Osteoblast (primary cell): Measurements from ENCODE around the gene DCTN2. TPM values are rescaled to one million over a fixed set of nuclear protein-coding genes. Genes with fewer than 3 reads are reported as not detected.

Source experiments
- DNase-seq: peaks from one replicate; pipeline ENCODE4 v3.0.0; 2011; ENCODE audit warnings: low spot score, mixed read lengths; ENCODE audit not compliant: insufficient read length; ENCODE audit errors: missing footprints
- H2AFZ ChIP-seq: 2 replicates; pipeline ENCODE4 v1.6.0; 2011; ENCODE audit warnings: mild to moderate bottlenecking, low read length
- H3K27ac ChIP-seq: 2 replicates; pipeline ENCODE4 v1.5.1; 2011; ENCODE audit warnings: mild to moderate bottlenecking, low read depth, low read length, moderate library complexity
- H3K27me3 ChIP-seq: 2 replicates; pipeline ENCODE4 v1.6.0; 2012; ENCODE audit warnings: mild to moderate bottlenecking, control low read depth, inconsistent platforms, low read length, moderate library complexity; ENCODE audit not compliant: insufficient read depth
- H3K36me3 ChIP-seq: 2 replicates; pipeline ENCODE4 v1.5.1; 2011; ENCODE audit warnings: mild to moderate bottlenecking, low read length, control low read depth, moderate library complexity; ENCODE audit not compliant: insufficient read depth
- H3K4me1 ChIP-seq: 2 replicates; pipeline ENCODE4 v1.5.1; 2011; ENCODE audit warnings: mild to moderate bottlenecking, low read length, control low read depth, moderate library complexity; ENCODE audit not compliant: insufficient read depth
- H3K4me2 ChIP-seq: 2 replicates; pipeline ENCODE4 v1.6.0; 2011; ENCODE audit warnings: mild to moderate bottlenecking, low read length; ENCODE audit not compliant: insufficient read depth
- H3K4me3 ChIP-seq: fragments of 200-600 bp; sonication (generic); 3 replicates; pipeline ENCODE4 v1.5.1; 2012; ENCODE audit warnings: mild to moderate bottlenecking, low read length, inconsistent platforms; ENCODE audit not compliant: insufficient read depth
- H3K79me2 ChIP-seq: 2 replicates; pipeline ENCODE4 v1.6.0; 2012; ENCODE audit warnings: mild to moderate bottlenecking, low read length, control low read depth, inconsistent platforms; ENCODE audit not compliant: insufficient read depth
- H3K9me3 ChIP-seq: 2 replicates; pipeline ENCODE4 v1.5.1; 2011; ENCODE audit warnings: low read depth, low read length, control low read depth
- H4K20me1 ChIP-seq: 2 replicates; pipeline ENCODE4 v1.6.0; 2012; ENCODE audit warnings: mild to moderate bottlenecking, low read length, control low read depth; ENCODE audit not compliant: insufficient read depth
- CTCF ChIP-seq: IDR thresholded peaks from 2 replicates; pipeline ENCODE4 v1.5.1; 2011; ENCODE audit warnings: mild to moderate bottlenecking, low read depth, low read length, moderate library complexity; ENCODE audit errors: extremely low read depth
- small RNA-seq: library from RNA; depleted of rRNA; stranded (forward); fragments of <200 nt; gene quantifications from one replicate; pipeline ENCODE3, GENCODE V24; 2012
- total RNA-seq: library from RNA; depleted of rRNA; stranded (reverse); fragments of >200 nt; gene quantifications from 2 replicates; pipeline ENCODE4 v1.2.3, GENCODE V29; 2012

Gene DCTN2
- total RNA-seq, 1 donor: 123 TPM

- H3K4me2 ChIP-seq: peak overlapping the region; percentile 87
- peaks cover 9% of the 10 kb centered on the region for H3K4me1 ChIP-seq
- DNase-seq: peak; percentile 73
- H3K9me3 ChIP-seq: no peaks in the 10 kb centered on the region
- TF ChIP-seq CTCF: no peak
- H3K27ac ChIP-seq: no peak overlapping the region
- H2AFZ ChIP-seq: peak overlapping the region; percentile 90
- H4K20me1 ChIP-seq: peaks cover 7% of the 10 kb centered on the region
- H3K79me2 ChIP-seq: peaks cover 36% of the 10 kb centered on the region
- peaks cover 27% of the 10 kb centered on the region for H3K36me3 ChIP-seq
- H3K4me3 ChIP-seq: peak overlapping the region; percentile 94
- no peaks in the 10 kb centered on the region for H3K27me3 ChIP-seq
Observed at GRCh38 chr12:57487055-57487596, 59.9 kb downstream of the DCTN2 start.

DNA sequence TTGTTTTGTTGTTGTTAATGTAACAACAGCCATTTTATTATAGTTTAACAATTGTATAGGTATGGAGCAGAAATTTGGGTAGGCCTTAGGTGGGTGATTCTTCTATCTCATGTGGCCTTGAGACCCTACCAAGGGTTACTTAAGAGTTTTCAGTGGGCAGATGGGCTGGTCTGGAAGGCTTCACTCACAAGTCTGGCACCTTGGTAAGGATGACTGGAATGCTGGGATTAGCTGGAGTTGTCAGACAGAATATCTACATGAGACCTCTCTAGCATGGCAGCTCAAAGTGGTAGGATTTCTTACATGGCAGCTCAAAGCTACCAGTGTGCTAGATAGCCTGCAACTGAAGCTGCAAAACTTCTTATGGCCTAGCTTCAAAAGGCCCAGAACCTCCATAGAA lies 61.3 kb downstream of the DCTN2 start:
- Histone ChIP-seq H3K79me2 (peaks cover 27% of the 10 kb centered on the region), H3K4me2 (no peak overlapping the region), H3K4me1 (peaks cover 9% of the 10 kb centered on the region), H4K20me1 (peaks cover 7% of the 10 kb centered on the region), H3K9me3 (no peaks in the 10 kb centered on the region), H3K36me3 (peaks cover 15% of the 10 kb centered on the region), H3K27me3 (peaks cover 12% of the 10 kb centered on the region), H2AFZ (no peak overlapping the region), H3K4me3 (no peak overlapping the region), H3K27ac (no peak overlapping the region)
- no peak for DNase-seq
- TF ChIP-seq CTCF: no peak

DNA sequence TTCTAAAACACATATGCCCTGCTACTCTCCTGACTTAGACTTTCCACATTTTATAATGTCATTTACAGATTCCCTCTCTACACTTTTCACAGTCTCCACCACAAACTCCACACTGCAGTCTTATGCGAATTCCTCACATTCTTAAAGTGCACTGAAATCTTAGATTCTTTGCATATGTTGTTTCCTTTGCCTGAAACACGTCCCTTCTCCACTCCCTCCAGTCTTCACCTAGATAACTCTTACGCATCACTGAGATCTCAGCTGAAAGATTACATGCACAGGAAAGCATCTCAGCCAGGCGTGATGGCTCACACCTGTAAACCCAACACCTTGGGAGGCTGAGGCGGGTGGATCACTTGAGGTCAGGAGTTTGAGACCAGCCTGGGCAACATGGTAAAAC lies 63.5 kb downstream of the DCTN2 start:
- Histone ChIP-seq H3K4me2 (no peak overlapping the region), H3K79me2 (peaks cover 6% of the 10 kb centered on the region), H3K9me3 (no peaks in the 10 kb centered on the region), H4K20me1 (no peaks in the 10 kb centered on the region), H3K27me3 (peaks cover 27% of the 10 kb centered on the region), H3K36me3 (no peaks in the 10 kb centered on the region), H2AFZ (no peak overlapping the region), H3K4me1 (no peaks in the 10 kb centered on the region), H3K4me3 (no peak overlapping the region), H3K27ac (no peak overlapping the region)
- no peak for DNase-seq
- no peak for TF ChIP-seq CTCF

DNA sequence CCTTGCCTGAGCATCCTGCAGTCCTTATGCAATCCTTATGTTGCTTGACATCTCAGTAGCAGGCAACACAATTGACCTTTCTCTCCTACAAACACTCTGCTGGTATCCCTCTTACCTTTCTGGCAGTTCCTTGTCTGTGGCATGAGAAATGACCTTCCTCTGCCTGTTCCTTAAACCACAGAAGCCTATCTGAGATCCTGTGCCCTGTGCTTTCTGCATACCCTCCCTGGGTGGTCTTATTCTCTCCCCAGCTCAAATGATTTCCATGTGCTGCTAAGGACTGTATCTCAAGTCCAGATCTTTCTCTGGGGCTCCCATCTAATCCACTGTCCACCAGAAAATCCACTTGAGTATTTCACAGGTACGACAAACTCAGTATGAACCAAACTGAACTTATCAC lies 65.3 kb downstream of the DCTN2 start:
- Histone ChIP-seq H3K79me2 (no peaks in the 10 kb centered on the region), H3K4me2 (no peak overlapping the region), H2AFZ (no peak overlapping the region), H3K4me3 (no peak overlapping the region), H3K4me1 (no peaks in the 10 kb centered on the region), H3K27ac (no peak overlapping the region), H3K27me3 (peaks cover 41% of the 10 kb centered on the region), H3K9me3 (no peaks in the 10 kb centered on the region), H3K36me3 (no peaks in the 10 kb centered on the region), H4K20me1 (no peaks in the 10 kb centered on the region)
- no peak for DNase-seq
- no peak for TF ChIP-seq CTCF

Small RNAs within 50 kb of the gene (small RNA-seq; reads per million reads assigned to genes)
- not detected for gene MIR616

Other genes starting within 250 kb of the DCTN2 start
- gene R3HDM2, start 116.1 kb downstream of the DCTN2 start, total RNA-seq: 23.2 and 25.0 TPM in 2 replicates
- gene INHBC, start 112.4 kb downstream of the DCTN2 start, total RNA-seq: not detected in 2 replicates
- gene INHBE, start 91.9 kb downstream of the DCTN2 start, total RNA-seq: 0.88 and 3.3 TPM in 2 replicates
- 0.29 and 0.36 TPM in 2 replicates for gene GLI1, start 87.4 kb downstream of the DCTN2 start, total RNA-seq
- gene ARHGAP9, start 67.3 kb downstream of the DCTN2 start, total RNA-seq: 0.29 and 0.36 TPM in 2 replicates
- gene MARS1, start 59.1 kb downstream of the DCTN2 start, total RNA-seq: 171 and 187 TPM in 2 replicates
- gene DDIT3, start 26.7 kb downstream of the DCTN2 start, total RNA-seq: 118 and 136 TPM in 2 replicates
- gene MBD6, start 24.4 kb downstream of the DCTN2 start, total RNA-seq: 5.0 and 5.8 TPM in 2 replicates
- gene KIF5A, start 2.9 kb upstream of the DCTN2 start, total RNA-seq: 0.29 and 0.36 TPM in 2 replicates
- gene PIP4K2C, start 44.0 kb upstream of the DCTN2 start, total RNA-seq: 32.4 and 36.6 TPM in 2 replicates
- gene DTX3, start 57.6 kb upstream of the DCTN2 start, total RNA-seq: 17.1 and 21.4 TPM in 2 replicates
- gene ARHGEF25, start 64.2 kb upstream of the DCTN2 start, total RNA-seq: 20.6 and 23.9 TPM in 2 replicates
- gene B4GALNT1, start 86.0 kb upstream of the DCTN2 start, total RNA-seq: 1.1 and 2.9 TPM in 2 replicates
- 152 and 211 TPM in 2 replicates for gene OS9, start 146.9 kb upstream of the DCTN2 start, total RNA-seq
- gene AGAP2, start 191.6 kb upstream of the DCTN2 start, total RNA-seq: 0.29 and 0.72 TPM in 2 replicates
- gene TSPAN31, start 197.8 kb upstream of the DCTN2 start, total RNA-seq: 37.4 and 41.6 TPM in 2 replicates
- gene CDK4, start 205.1 kb upstream of the DCTN2 start, total RNA-seq: 275 and 293 TPM in 2 replicates
- gene MARCHF9, start 207.9 kb upstream of the DCTN2 start, total RNA-seq: 0.59 and 0.72 TPM in 2 replicates
- 0.29 and 0.36 TPM in 2 replicates for gene CYP27B1, start 219.9 kb upstream of the DCTN2 start, total RNA-seq
- 2.9 TPM in 2 replicates for gene METTL1, start 224.9 kb upstream of the DCTN2 start, total RNA-seq
- 8.3 and 8.8 TPM in 2 replicates for gene EEF1AKMT3, start 225.4 kb upstream of the DCTN2 start, total RNA-seq
- gene TSFM, start 235.6 kb upstream of the DCTN2 start, total RNA-seq: 18.1 and 18.3 TPM in 2 replicates